Measurements from ENCODE around the gene GRWD1.

Gene GRWD1

GRCh38 chr19:48445606-48446481, at the start of gene GRWD1 (continued):
- TF ChIP-seq PRDM2 (tag by site-specific recombination; IDR thresholded peaks at IDR 0.05; ENCODE audit: borderline replicate concordance): no peak
- no peak for TF ChIP-seq ZNF16 (tag by site-specific recombination; IDR thresholded peaks at IDR 0.05; ENCODE audit: low read depth)
- no peak for TF ChIP-seq ZNF776 (tag by site-specific recombination; IDR thresholded peaks at IDR 0.05; ENCODE audit: borderline replicate concordance)
- TF ChIP-seq ZNF704 (tag by site-specific recombination; IDR thresholded peaks at IDR 0.05): 0 out of 2 replicates have a peak, but pooled peaks have one; percentile 41
- TF ChIP-seq ZNF621 (tag by site-specific recombination; IDR thresholded peaks at IDR 0.05): no peak
- TF ChIP-seq ZNF175 (tag by site-specific recombination; IDR thresholded peaks at IDR 0.05): no peak
- TF ChIP-seq ZNF10 (tag by site-specific recombination; IDR thresholded peaks at IDR 0.05): no peak
- TF ChIP-seq KLF10 (tag by site-specific recombination; IDR thresholded peaks at IDR 0.05): 0 out of 2 replicates have a peak, but pooled peaks have one; percentile 7
- TF ChIP-seq ZFHX2 (tag by site-specific recombination; conservative IDR thresholded peaks at IDR 0.05): no peak
- peak; percentile 58 for TF ChIP-seq ZNF366 (tag by site-specific recombination; conservative IDR thresholded peaks at IDR 0.05)
- no peak for TF ChIP-seq ZNF501 (tag by site-specific recombination; IDR thresholded peaks at IDR 0.05)
- peak; percentile 79 for TF ChIP-seq KLF8 (tag by site-specific recombination; IDR thresholded peaks at IDR 0.05)
- no peak for TF ChIP-seq ZNF174 (tag by site-specific recombination; IDR thresholded peaks at IDR 0.05)
- peak; percentile 25; the same call in 1 of the 2 replicates for TF ChIP-seq ZFP37 (tag by site-specific recombination; IDR thresholded peaks at IDR 0.05)
- TF ChIP-seq HOXC10 (CRISPR knock-in tag; IDR thresholded peaks at IDR 0.05): no peak
- TF ChIP-seq WT1 (tag by site-specific recombination; IDR thresholded peaks at IDR 0.05): no peak
- TF ChIP-seq ZNF639 (tag by site-specific recombination; IDR thresholded peaks at IDR 0.05): no peak
- TF ChIP-seq ZBTB7A (tag by site-specific recombination; IDR thresholded peaks at IDR 0.05; ENCODE audit: low read depth): no peak
- no peak for TF ChIP-seq ZNF155 (tag by site-specific recombination; IDR thresholded peaks at IDR 0.05)
- no peak for TF ChIP-seq BCL11B (tag by site-specific recombination; IDR thresholded peaks at IDR 0.05; ENCODE audit: low read depth)
- no peak for TF ChIP-seq ZNF292 (tag by site-specific recombination; IDR thresholded peaks at IDR 0.05; ENCODE audit: borderline replicate concordance, low read depth)
- no peak for TF ChIP-seq ZNF585B (tag by site-specific recombination; IDR thresholded peaks at IDR 0.05)
- TF ChIP-seq ZNF202 (tag by site-specific recombination; IDR thresholded peaks at IDR 0.05; ENCODE audit: borderline replicate concordance): no peak
- TF ChIP-seq PRDM4 (tag by site-specific recombination; IDR thresholded peaks at IDR 0.05): peak; percentile 95; the same call in 1 of the 2 replicates
- no peak for TF ChIP-seq ZNF248 (tag by site-specific recombination; IDR thresholded peaks at IDR 0.05)
- no peak for TF ChIP-seq ZNF701 (tag by site-specific recombination; IDR thresholded peaks at IDR 0.05)
- TF ChIP-seq ZNF26 (tag by site-specific recombination; IDR thresholded peaks at IDR 0.05): no peak
- TF ChIP-seq REPIN1 (tag by site-specific recombination; IDR thresholded peaks at IDR 0.05; ENCODE audit: low read depth): no peak

Data from HEK293 (cell line).